Left lobe of liver (tissue), 2 donors: ENCODE data around the gene LRRC32. TPM values are rescaled to one million over a fixed set of nuclear protein-coding genes. Genes with fewer than 3 reads are reported as not detected.

Experiments used
- ATAC-seq: fragments of 200-7000 bp; cut with Tn5 transposase; one replicate; pipeline ENCODE4 v1.9.1; 2020; ENCODE audit warnings: mild to moderate bottlenecking, moderate library complexity
- DNase-seq: peaks from one replicate; pipeline ENCODE4 v3.0.0-alpha.2; 2020; ENCODE audit warnings: low spot score
- total RNA-seq: library from RNA; stranded (reverse); gene quantifications from one replicate; pipeline ENCODE4 v1.2.1, GENCODE V29; 2021
- donor health status: DM: no; HTN: no; CAD: no; lungs with moderate emphysema.
- donor health status: DM: no; HTN: yes; CAD: no.

LRRC32 gene, protein sequence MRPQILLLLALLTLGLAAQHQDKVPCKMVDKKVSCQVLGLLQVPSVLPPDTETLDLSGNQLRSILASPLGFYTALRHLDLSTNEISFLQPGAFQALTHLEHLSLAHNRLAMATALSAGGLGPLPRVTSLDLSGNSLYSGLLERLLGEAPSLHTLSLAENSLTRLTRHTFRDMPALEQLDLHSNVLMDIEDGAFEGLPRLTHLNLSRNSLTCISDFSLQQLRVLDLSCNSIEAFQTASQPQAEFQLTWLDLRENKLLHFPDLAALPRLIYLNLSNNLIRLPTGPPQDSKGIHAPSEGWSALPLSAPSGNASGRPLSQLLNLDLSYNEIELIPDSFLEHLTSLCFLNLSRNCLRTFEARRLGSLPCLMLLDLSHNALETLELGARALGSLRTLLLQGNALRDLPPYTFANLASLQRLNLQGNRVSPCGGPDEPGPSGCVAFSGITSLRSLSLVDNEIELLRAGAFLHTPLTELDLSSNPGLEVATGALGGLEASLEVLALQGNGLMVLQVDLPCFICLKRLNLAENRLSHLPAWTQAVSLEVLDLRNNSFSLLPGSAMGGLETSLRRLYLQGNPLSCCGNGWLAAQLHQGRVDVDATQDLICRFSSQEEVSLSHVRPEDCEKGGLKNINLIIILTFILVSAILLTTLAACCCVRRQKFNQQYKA
- 10.5 TPM for total RNA-seq

DNA sequence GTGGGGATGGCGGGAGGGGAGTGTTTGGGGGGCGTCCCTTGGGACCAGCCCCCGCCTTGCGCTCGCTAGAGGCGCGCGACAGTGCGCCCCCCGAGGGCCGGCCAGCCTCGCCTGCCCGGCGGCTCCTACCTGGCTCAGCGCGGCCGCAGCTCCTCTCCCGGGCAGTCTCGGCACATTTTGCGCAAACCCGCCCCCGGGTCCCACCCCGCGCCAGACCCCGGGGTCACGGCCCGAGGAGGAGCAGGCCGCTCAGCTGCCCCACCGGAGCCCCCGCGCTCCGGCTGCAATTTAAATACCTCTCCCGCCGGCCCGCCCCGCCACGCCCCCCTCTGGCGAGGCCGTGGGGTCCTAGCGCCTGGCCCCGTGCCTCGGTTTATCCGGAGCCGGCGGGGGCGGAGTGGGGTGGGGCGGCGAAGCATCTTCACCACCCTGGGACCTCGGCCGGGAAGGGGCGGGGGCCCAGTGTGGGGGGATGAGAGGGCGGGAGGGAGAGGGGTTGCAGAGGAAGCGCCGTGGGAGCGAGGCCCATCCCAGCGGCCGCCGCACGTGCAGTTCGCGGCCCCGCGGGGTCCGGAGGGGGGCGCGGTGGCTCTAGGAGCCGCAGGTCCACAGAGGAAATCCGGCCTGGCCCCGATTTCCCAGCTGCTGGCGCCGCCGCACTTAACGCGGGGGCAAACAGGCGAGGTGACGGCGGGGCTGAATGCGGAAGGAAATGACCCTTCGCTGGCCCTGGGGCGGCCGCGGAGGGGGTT is at the start of gene LRRC32:
Gene LRRC32 (minus strand): TSS at position 263 of the 752 bp plus-strand sequence. CDS start 4,793 bp downstream, outside the sequence.
- peak; percentile 53 for ATAC-seq
- DNase-seq = peak; percentile 62

DNA sequence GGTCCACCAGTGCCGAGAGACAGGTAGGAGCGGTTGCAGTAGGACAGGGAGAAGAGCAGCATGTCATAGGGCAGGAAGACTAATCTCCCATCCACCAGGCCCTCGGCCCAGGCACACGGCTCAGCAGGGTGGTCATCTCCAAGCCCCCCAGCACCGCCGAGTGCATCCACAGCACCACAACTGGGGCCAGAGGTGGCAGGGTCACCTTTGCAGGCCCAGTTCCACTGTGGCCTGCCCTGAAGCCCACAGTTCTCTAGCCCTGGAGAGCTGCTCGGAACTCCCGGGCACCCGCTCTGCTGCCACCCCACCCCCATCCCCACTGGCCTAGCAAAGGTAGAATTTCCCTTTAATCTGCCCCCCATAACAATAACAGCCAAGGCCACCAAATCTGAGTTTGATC is 49.1 kb upstream of the LRRC32 start:
- ATAC-seq = no peak
- DNase-seq = no peak

DNA sequence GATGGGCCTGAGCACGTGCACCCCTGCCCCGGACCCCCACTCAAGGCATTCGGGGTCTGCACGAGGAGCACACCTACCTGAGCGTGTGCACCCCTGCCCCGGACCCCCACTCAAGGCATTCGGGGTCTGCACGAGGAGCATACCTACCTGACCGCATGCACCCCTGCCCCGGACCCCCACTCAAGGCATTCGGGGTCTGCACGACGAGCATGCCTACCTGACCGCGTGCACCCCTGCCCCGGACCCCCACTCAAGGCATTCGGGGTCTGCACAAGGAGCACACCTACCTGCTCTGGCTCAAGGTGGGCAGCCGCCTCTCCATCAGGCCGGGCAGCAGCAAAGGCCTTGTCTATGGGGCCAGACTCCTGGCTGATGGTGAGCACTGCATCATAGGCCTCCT is 48.7 kb upstream of the LRRC32 start:
- DNase-seq (no peak), ATAC-seq (no peak)

DNA sequence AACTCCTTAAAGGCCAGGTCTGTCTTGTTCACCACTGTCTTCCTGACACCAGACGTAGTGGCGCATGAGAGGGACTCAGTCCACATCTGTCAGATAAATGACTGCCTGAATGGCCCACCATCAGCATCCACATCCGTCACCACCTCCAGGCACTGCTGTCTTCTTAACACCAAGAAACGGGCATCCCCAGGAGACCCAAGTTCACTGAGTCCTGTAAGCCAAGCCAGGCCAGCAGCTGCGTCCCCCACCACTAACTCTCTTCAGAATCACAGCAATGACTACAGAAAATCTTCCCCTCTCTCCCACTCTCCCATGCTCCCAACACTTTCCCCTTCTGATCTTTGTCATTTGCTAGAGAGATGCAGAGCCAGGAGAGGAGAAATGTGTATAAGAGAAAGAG is 47.3 kb upstream of the LRRC32 start:
- ATAC-seq = no peak
- no peak for DNase-seq

DNA sequence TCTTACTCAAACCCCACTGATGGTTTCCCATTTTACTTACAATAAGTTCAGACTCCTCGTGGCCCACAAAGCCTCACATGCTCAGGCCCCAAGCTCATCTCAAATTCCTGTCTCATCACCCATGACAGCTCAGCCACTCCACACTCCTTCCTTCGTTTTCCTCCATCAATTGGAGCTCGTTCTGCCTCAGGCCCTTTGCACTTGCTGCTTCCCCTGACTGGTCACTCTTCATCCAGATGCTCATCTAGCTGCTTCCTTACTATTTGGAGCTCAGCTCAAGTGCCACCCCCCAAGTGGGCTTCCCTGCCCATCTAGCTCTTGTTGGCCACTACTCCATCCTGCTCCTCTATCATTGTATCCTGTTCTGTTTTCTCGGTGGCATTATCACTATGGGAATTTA is 46.8 kb upstream of the LRRC32 start:
- ATAC-seq (no peak), DNase-seq (no peak)

DNA sequence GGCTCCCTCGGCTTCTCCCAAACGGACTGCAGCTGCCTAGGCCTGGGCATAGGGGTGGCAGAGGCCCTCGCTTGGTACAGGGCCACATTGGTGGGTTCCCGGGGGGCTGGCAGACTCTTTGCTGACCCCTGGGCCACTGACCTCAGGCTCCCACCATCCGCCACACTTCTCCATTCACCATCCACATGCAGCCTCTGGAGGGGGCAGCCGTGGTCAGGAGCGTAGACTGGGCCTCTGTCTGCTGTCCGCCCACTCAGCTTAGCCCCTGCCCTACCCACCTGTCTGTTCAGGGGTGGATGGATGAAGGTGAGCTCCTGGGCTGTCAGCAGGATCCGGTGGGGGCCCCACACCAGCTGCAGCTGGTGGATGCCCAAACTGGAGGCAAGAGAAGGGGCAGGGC is 45.7 kb upstream of the LRRC32 start:
- ATAC-seq (peak; percentile 23), DNase-seq (no peak)

DNA sequence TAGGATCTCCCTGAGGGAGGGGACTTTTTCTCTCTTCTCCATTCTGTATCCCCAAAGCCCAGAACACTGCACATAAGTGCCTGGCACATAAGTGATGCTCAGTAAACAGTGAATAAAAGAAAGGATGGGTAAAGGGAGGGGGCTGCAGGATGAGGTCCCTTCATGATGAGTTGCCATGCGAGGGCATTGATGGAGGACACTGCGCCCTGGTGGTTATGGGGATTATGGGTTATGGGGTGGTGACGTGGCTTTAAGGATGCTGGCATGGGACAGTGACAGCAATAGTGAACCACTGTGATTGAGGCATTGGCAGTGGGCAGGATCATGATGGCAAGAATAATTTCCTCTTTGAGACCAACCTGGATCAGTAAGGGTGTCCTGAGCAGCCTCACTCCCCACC is 43.9 kb upstream of the LRRC32 start:
- no peak for ATAC-seq
- no peak for DNase-seq

DNA sequence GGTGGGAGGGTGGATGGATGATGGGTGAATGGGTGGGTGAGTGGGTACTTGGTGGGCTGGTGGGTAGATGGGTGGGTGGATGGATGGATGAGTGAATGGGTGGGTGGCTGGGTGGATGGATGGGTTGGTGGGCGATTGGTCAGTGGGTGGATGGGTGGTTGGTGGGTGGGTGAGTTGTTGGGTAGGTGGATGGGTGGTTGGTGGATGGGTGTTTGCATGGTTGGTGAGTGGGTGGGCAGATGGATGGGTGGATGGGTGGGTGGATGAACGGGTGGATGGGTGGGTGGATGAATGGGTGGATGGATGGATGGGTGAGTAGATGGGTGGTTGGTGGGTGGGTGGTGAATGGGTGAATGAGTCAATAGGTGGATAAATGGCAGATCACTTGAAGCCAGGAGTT is 43.0 kb upstream of the LRRC32 start:
- ATAC-seq = no peak
- DNase-seq = no peak

DNA sequence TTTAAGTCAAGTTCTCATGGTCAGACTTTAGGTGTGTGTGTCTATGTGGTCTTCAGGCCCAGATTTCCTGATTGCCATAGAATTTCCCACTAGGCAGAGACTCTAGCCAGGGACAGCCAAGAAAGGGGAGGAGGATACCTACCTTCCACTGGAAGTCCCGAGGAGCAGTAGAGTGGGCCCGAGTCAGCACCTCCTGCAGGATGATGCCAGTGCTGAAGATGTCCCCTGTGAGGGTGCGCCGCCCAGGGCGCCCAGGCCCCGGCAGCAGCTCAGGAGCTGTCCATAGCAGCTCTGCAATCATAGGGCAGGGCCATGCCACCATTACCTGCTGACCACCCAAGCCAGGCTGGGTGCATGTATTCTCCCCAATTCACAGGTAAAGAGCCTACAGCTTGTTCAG is 41.6 kb upstream of the LRRC32 start:
- ATAC-seq = no peak

DNA sequence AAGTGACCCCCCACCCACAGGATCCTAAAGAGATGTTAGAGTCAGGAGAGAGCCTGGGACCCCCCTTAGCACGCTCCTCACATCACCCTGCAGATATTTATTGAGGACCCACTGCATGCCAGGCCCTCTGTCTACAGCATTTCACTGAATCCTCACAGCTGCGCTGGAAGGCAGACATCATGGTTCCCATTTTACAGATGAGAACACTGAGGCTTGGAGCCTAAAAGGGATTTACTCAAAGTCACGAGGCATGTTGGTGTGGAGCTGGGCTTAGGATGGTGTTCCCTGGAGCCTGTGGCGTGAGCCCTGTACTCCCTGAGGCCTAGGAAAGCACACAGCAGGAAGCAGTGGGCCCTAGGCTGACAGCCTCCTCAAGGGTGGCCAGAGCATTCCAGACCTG is 39.2 kb upstream of the LRRC32 start:
- no peak for ATAC-seq

More for the DNA sequence above, 41.6 kb upstream of the LRRC32 start:
- DNase-seq = no peak

DNA sequence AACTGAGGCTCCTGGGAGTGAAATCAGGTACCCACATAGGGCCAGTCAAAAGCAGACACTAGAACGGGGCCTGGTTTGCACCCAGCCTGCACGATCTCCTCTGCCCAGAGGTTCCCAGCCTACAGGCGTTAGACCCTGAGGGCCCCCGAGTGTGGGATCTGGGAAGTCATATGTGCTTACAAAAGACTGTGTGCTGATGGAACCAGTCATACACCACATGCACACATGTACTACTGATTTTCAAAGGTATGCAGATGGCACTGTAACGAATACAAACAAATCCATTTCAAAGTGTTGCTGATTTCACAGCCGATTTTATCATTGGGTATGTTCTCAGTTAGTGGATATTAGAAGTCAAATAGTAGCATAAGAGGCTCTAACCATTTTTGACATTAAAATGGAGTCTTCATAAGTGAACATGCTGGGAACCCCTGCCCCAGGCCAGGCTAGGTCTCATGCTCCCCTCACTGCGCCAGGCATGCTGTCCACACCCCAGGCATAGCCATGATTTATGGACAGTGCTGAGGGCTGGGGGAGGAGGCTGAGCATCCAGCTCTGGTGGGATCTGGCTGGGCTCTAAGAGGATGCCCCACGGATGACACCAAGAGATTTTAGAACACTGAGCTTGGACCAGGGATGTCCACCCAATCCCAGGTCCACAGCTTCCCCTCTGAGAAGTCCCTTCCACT is 38.6 kb upstream of the LRRC32 start:
- ATAC-seq (no peak), DNase-seq (no peak)

More for the DNA sequence above, 39.2 kb upstream of the LRRC32 start:
- DNase-seq = no peak

DNA sequence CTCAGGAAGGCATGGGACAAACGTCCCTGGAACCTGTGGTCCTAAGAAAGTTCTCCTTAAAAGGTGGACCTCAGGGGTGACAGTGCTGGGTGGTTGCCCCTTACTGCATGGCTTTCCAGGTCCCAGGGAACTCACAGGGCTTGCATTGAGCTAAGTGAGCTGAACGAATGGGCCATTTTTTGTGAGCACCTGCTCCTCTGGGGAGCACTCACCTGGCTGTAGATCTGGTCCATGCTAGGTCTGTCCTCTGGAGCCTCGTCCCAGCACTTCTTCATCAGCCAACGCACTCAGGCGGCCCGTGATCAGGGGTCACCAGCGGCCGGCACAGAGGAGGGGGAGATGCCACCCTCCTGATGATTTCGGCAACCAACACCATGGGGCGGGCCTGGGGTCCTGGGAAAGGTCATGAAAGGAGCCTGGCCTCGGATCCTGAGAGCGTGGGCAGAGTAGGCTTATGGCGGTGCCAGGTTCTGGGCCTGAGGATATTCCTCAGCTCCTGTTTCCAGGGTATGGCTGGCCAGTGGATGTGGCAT is 36.8 kb upstream of the LRRC32 start:
- DNase-seq (no peak), ATAC-seq (no peak)

DNA sequence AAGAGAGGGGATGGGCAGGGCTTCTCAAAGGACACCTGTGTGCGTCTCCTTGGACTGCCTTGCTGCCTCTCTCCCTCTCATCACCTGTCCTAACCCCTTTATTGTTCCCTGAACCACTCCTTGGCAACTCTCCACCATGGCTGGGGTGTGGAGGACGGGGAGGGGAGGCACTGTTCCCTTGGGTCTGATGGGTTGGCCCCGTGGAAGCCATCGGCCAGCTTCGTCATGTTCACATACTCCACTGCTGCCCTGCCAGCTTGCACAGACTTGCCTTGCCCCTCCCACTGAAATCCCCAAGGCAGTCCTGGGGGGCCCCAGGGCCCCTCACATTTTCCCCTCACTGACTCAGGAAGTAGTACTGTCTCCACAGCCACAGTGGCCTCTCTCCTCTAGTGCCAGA is 36.1 kb upstream of the LRRC32 start:
- no peak for DNase-seq
- ATAC-seq = no peak

DNA sequence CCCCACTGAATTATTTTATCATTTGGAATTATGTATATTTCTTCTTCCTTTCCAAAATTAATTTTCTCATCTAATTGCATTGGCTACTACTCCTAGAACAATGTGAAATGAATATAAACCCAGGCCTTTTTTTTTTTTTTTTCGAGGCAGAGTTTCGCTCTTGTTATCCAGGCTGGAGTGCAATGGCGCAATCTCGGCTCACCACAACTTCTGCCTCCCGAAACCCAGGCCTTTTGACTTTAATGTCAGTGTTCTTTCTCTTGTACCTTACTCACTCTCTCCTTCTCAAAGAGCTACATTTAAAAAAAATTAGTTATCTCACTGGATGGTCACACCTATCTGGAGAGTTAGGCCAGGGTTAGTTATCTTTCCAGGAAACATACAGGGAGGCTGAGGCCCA is 35.3 kb upstream of the LRRC32 start:
- DNase-seq = no peak
- no peak for ATAC-seq

DNA sequence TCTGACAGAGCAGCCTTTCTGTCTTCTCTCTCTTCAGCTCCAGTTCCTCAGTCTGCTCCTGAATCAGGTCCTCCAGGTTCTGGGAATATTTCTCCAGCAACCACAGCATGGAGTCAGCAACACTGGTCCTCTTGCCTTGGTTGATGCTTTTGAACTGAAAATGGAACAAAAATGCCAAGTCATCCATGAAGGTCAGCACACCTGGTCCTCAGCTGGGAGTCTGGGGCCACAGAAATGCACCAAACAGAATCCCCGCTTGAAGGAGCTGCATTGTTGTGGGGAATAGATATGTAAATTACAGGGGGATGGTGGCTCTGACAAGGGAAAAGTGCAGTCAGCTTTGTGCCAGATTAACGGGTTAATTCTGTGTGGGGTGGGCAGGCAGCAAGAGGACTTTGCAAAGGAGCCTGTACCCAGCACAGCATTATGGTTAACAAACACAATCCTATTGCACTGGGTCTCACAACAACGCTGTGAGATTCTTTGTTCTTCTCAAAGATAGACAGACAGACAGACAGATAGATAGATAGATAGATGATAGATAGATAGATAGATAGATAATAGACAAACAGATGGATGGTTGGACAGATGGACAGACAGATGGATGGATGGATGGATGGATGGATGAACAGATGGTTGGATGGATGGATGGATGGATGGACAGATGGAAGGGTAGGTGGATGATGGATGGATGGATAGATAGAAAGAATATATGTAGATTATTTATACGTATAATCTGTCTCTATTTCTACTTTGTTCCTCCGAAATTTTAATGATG is 33.8 kb upstream of the LRRC32 start:
- ATAC-seq (no peak), DNase-seq (no peak)

DNA sequence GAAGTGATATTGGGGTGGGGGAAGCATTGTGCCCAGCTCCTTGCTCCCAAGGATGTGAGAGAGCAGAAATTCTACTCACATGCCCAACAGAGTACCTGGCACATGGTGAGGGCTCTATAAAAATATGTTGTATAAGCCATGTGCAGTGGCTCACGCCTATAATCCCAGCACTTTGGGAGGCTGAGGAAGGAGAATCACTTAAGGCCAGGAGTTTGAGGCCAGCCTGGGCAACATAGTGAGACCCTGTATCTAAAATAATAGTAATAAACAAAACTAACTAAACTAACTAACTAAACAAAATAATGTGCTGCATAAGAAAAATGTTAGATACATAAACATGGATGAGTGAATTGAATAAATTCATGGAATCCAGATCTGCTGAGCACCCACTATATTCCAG is 33.2 kb upstream of the LRRC32 start:
- ATAC-seq = no peak
- no peak for DNase-seq

DNA sequence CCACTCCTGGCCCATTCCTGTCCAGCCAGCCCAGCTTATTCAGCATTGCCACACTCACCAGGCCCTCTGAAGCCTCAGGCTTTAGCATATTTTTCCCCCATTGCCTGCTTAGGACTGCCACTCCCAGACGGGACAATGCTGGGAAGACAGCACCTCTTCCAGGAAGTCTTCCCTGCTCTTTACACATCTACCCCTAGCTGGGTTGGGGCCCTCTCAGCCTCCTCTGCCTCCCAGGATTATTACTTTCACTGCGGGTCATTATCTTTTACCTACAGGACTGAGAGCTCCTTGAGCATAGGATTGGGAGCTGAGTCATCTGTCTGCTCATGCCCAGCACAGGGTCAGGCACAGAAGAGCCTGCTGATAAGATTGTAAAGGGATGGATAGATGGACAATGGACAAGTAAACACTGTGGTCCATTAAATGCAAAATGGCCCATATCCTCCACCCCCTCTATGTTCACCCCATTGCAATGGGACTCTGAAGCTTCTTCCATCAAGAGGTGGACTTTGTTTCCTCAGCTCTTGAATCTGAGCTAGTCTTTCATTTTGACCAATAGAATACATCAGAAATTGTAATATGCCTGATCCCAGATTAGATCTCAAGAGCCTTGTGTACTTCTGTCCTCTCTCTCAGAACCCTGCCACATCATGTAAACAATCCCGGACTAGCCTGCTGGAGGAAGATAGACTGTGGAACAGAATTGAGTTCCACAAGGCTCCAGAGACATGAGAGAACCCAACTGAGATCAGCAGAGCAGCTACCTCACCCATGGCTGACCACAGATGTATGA is 32.0 kb upstream of the LRRC32 start:
- no peak for DNase-seq
- no peak for ATAC-seq

DNA sequence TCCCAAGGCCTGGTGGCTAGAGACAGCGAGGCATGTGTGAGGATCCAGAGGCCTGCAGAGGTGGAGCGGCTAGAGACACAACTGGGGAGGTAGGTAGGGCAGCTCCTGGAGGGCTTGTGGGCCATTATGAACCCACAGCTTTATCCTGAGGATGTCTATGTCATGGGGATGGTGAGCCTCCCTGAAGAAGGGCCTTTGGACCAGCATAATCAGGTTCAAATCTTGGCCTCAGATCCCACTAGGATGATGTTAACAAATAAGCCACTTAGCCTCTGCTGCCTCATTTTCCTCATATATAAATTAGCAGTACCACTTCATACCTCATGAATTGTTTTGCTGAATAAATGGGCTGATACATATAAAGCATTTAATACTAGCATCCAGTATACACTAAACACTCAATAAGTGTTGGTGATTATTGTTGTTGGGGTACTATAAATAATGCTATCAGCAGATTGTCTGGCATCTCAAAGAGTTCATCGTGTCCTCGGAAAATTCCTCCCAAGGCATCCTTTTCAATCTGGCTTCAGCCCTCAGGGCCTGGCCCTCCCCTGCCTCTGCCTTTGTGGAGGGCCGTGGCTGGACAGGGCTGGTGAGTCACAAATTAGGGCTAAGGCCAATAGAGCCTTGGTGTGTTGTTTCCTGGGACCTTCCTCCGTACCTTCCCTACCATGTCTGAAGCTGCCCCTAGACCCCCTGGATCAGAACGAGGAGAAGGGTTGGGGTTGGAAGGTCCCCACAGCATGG is 30.9 kb upstream of the LRRC32 start:
- no peak for ATAC-seq
- no peak for DNase-seq
